IMR-90 (cell line): ENCODE measurements around the gene ANO7. TPM values are rescaled to one million over a fixed set of nuclear protein-coding genes. Genes with fewer than 3 reads are reported as not detected.

Experiments
- ATAC-seq: fragments of 200-7000 bp; cut with Tn5 transposase; 2 replicates; pipeline ENCODE4 v1.9.1; 2020; ENCODE audit warnings: low read depth, mild to moderate bottlenecking, moderate library complexity
- BruUV-seq: library from RNA; stranded (reverse); fragments of 400-500 nt; replicated peaks from 2 replicates; lab custom pipeline; 2021; lab: Mats Ljungman, UMichigan
- CTCF ChIA-PET: fragments of 300-600 bp; formaldehyde crosslinking; extraction: SDS; loops from one replicate; lab custom pipeline; 2021; ENCODE audit warnings: antibody characterized with exemption; lab: Yijun Ruan, JAX
- POLR2A ChIA-PET: fragments of 300-600 bp; sonication (Branson Sonifier 250); formaldehyde crosslinking; loops from one replicate; lab custom pipeline; 2022; ENCODE audit warnings: antibody characterized with exemption; ENCODE audit not compliant: unreplicated experiment; lab: Charles Lee
- DNase-seq: peaks from one replicate; pipeline ENCODE4 v3.0.0; 2013
- H2AFZ ChIP-seq: replicated peaks from 2 replicates; pipeline ENCODE3; 2013; ENCODE audit warnings: low read length, mild to moderate bottlenecking; ENCODE audit not compliant: poor library complexity
- H2AK5ac ChIP-seq: 2 replicates; pipeline ENCODE4 v1.6.1; 2013; ENCODE audit warnings: low read depth, low read length, inconsistent platforms
- H2AK9ac ChIP-seq: replicated peaks from 2 replicates; pipeline ENCODE3; 2013; ENCODE audit warnings: mild to moderate bottlenecking, low read depth, low read length, moderate library complexity; ENCODE audit not compliant: poor library complexity
- H2BK120ac ChIP-seq: 2 replicates; pipeline ENCODE4 v1.6.1; 2013; ENCODE audit warnings: low read depth, low read length, inconsistent platforms
- H2BK15ac ChIP-seq: 3 replicates; pipeline ENCODE4 v1.6.1; 2013; ENCODE audit warnings: low read depth, low read length, inconsistent platforms
- H2BK20ac ChIP-seq: 2 replicates; pipeline ENCODE4 v1.6.1; 2013; ENCODE audit warnings: low read depth, mild to moderate bottlenecking, inconsistent platforms, low read length, moderate library complexity
- H2BK5ac ChIP-seq: 2 replicates; pipeline ENCODE4 v1.6.1; 2013; ENCODE audit warnings: mild to moderate bottlenecking, low read depth, low read length, inconsistent platforms; ENCODE audit not compliant: poor library complexity, severe bottlenecking
- H3K14ac ChIP-seq: replicated peaks from 2 replicates; pipeline ENCODE4 v1.6.1; 2013; ENCODE audit warnings: low read depth, low read length, inconsistent platforms
- H3K18ac ChIP-seq: 2 replicates; pipeline ENCODE4 v1.6.1; 2013; ENCODE audit warnings: low read depth, low read length, control low read depth
- H3K23ac ChIP-seq: 2 replicates; pipeline ENCODE4 v1.6.1; 2013; ENCODE audit warnings: low read depth, low read length, inconsistent platforms
- H3K27ac ChIP-seq: 2 replicates; pipeline ENCODE4 v1.5.1; 2013; ENCODE audit warnings: mild to moderate bottlenecking, control low read depth, low read length; ENCODE audit not compliant: insufficient read depth
- H3K27me3 ChIP-seq: 2 replicates; pipeline ENCODE4 v1.6.1; 2013; ENCODE audit warnings: low read length; ENCODE audit not compliant: control insufficient read depth, insufficient read depth
- H3K36me3 ChIP-seq: 2 replicates; pipeline ENCODE4 v1.6.1; 2013; ENCODE audit warnings: low read length, mixed read lengths; ENCODE audit not compliant: control insufficient read depth, insufficient read depth
- H3K4ac ChIP-seq: 2 replicates; pipeline ENCODE4 v1.6.1; 2013; ENCODE audit warnings: low read depth, low read length, inconsistent platforms
- H3K4me1 ChIP-seq: 2 replicates; pipeline ENCODE4 v1.6.1; 2013; ENCODE audit warnings: low read length, mixed read lengths; ENCODE audit not compliant: control insufficient read depth, insufficient read depth
- H3K4me2 ChIP-seq: 2 replicates; pipeline ENCODE4 v1.6.1; 2013; ENCODE audit warnings: low read depth, mild to moderate bottlenecking, control low read depth, low read length, moderate library complexity
- H3K4me3 ChIP-seq: 2 replicates; pipeline ENCODE4 v1.5.1; 2013; ENCODE audit warnings: low read depth, mild to moderate bottlenecking, control low read depth, low read length, moderate library complexity; ENCODE audit not compliant: insufficient read depth
- H3K56ac ChIP-seq: 2 replicates; pipeline ENCODE4 v1.6.1; 2013; ENCODE audit warnings: low read length, inconsistent platforms; ENCODE audit not compliant: insufficient read depth; ENCODE audit errors: extremely low read depth
- H3K79me1 ChIP-seq, 2 experiments: 2 replicates each; pipeline ENCODE4 v1.6.1; 2013; ENCODE audit warnings: low read length in 2 of 2, inconsistent platforms in 1 of 2, low read depth in 1 of 2
- H3K9ac ChIP-seq: 2 replicates; pipeline ENCODE4 v1.6.1; 2013; ENCODE audit warnings: low read depth, low read length, control low read depth
- H3K9me1 ChIP-seq: 2 replicates; pipeline ENCODE4 v1.6.1; 2013; ENCODE audit warnings: low read length, inconsistent platforms; ENCODE audit not compliant: insufficient read depth
- H3K9me3 ChIP-seq: 2 replicates; pipeline ENCODE4 v1.6.1; 2013; ENCODE audit warnings: low read length; ENCODE audit not compliant: control insufficient read depth, insufficient read depth
- H4K20me1 ChIP-seq: 2 replicates; pipeline ENCODE4 v1.6.1; 2013; ENCODE audit warnings: low read length, inconsistent platforms; ENCODE audit not compliant: insufficient read depth
- H4K5ac ChIP-seq: 2 replicates; pipeline ENCODE4 v1.6.1; 2013; ENCODE audit warnings: mild to moderate bottlenecking, low read depth, low read length, control low read depth
- H4K8ac ChIP-seq, 2 experiments: 2 replicates each; pipeline ENCODE4 v1.6.1; 2013; ENCODE audit warnings: low read depth in 2 of 2, low read length in 2 of 2, control low read depth in 1 of 2, inconsistent platforms in 1 of 2
- H4K91ac ChIP-seq: 2 replicates; pipeline ENCODE4 v1.6.1; 2013; ENCODE audit warnings: low read depth, low read length, inconsistent platforms; ENCODE audit not compliant: insufficient read depth
- BHLHE40 ChIP-seq: fragments of 150-350 bp; IDR thresholded peaks from 2 replicates; pipeline ENCODE4 v1.6.1; 2016; ENCODE audit warnings: mild to moderate bottlenecking, low read depth, low read length
- CHD1 ChIP-seq: IDR thresholded peaks from 2 replicates; pipeline ENCODE4 v1.6.1; 2012; ENCODE audit warnings: low read depth, low read length, improper control_type of control experiment
- FOS ChIP-seq: fragments of 150-350 bp; IDR thresholded peaks from 2 replicates; pipeline ENCODE4 v1.6.1; 2016; ENCODE audit warnings: low read depth, low read length
- NFE2L2 ChIP-seq: fragments of 150-350 bp; IDR thresholded peaks from 2 replicates; pipeline ENCODE4 v1.6.1; 2016; ENCODE audit warnings: low read depth, mild to moderate bottlenecking, low read length
- WGBS, 2 experiments: methylation state at CpG; one replicate each; pipeline versions ENCODE4 v1.1.5 to v1.1.7; 2013; ENCODE audit warnings: missing lambda C conversion rate in 2 of 2; ENCODE audit not compliant: insufficient read length in 1 of 2; ENCODE audit errors: extremely low coverage in 2 of 2; 5-methylcytosine and 5-hydroxymethylcytosine counted together
- dilution Hi-C: fragments of 300-500 bp; cut with HindIII; formaldehyde crosslinking; loops from one replicate; pipeline ENCODE4 v1.14.3; 2018; ENCODE audit warnings: low sequenced_read_pairs; ENCODE audit not compliant: unreplicated experiment
- in situ Hi-C: fragments of 300-500 bp; cut with MboI; formaldehyde crosslinking; loops from 3 replicates; pipeline ENCODE4 v1.14.3; 2019; ENCODE audit warnings: low sequenced_read_pairs, inconsistent platforms, mixed read lengths
- intact Hi-C: fragments of 100-400 bp; cut with micrococcal nuclease; formaldehyde crosslinking; loops from 2 replicates; pipeline ENCODE4 v1.10.0; 2022
- polyA plus RNA-seq, 3 experiments: library from polyadenylated mRNA; depleted of rRNA; stranded (reverse); fragments of >200 nt; gene quantifications; 2 replicates each; pipeline ENCODE4 v1.2.3, GENCODE V29; 2012; ENCODE audit warnings: low replicate concordance in 1 of 3
- total RNA-seq: library from RNA; depleted of rRNA; stranded (reverse); fragments of >200 nt; gene quantifications from 2 replicates; pipeline ENCODE4 v1.2.3, GENCODE V29; 2012
- TF ChIP-seq, protein P1 (sequence below): fragments of 150-350 bp; IDR thresholded peaks from 2 replicates; pipeline ENCODE4 v1.6.1; 2017; ENCODE audit warnings: mild to moderate bottlenecking, antibody characterized with exemption, low read length, low read depth

ANO7 gene
- total and polyA plus RNA-seq, 2 of the 4 experiments (the other 2 are of a cell fraction), result 0.36 to 3.4 TPM

DNA sequence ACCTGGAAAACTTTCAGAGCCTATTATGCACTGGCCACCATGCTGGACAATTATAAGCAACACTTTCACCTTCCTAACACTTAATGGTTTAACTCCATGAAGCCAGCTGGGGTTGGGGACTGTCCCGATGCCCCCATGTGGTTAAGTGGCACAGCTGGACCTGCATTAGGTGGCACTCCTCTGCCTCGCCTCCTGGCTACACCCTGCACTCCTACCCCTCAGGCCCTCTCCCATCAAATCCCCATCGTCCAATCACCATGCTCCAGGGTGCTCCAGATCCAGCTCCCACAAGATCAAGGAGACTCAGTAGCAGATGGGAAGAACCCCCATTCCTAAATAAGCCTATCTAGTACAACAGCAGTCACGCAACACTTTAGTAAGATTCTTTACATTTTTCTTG is 73.2 kb downstream of the ANO7 start:
- H3K9me1 ChIP-seq, result peaks cover 12% of the 10 kb centered on the region; the same call in 1 of the 2 replicates
- peaks cover 43 to 76% of the 10 kb centered on the region in 2 experiments for H3K79me1 ChIP-seq
- ChIA-PET POLR2A (no interaction called here), CTCF (interaction anchor here (0.6 to 1.0 kb wide), 2 partner anchors 47 to 53 kb away, joined by 3 to 4 read pairs; no protein-coding TSS in a partner anchor)
- H2AFZ ChIP-seq, result no peak overlapping the region
- intact Hi-C loops (no loop called here), in situ Hi-C loops (loop anchor here (5.0 kb wide), 1 partner anchor 86 kb away; no protein-coding TSS in a partner anchor), dilution Hi-C loops (no loop called here)
- H2AK5ac ChIP-seq, result no peak overlapping the region
- peaks cover 95% of the 10 kb centered on the region for H4K20me1 ChIP-seq
- no peak overlapping the region for H3K4me3 ChIP-seq
- H4K5ac ChIP-seq, result no peak overlapping the region
- no peak overlapping the region for H3K27ac ChIP-seq
- H3K4ac ChIP-seq, result no peak overlapping the region
- no peak overlapping the region for H4K91ac ChIP-seq
- no peak overlapping the region for H3K23ac ChIP-seq
- TF ChIP-seq CHD1 (no peak), NFE2L2 (no peak), FOS (no peak), BHLHE40 (no peak)
- TF ChIP-seq, protein P1, sequence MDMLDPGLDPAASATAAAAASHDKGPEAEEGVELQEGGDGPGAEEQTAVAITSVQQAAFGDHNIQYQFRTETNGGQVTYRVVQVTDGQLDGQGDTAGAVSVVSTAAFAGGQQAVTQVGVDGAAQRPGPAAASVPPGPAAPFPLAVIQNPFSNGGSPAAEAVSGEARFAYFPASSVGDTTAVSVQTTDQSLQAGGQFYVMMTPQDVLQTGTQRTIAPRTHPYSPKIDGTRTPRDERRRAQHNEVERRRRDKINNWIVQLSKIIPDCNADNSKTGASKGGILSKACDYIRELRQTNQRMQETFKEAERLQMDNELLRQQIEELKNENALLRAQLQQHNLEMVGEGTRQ, result no peak
- ATAC-seq (no peak), DNase-seq (no peak)
- H2BK15ac ChIP-seq, result no peak overlapping the region
- no peaks in the 10 kb centered on the region for H3K27me3 ChIP-seq
- no peaks in the 10 kb centered on the region for H3K9me3 ChIP-seq
- BruUV-seq, result no TSS peak
- no peak overlapping the region for H2BK5ac ChIP-seq
- no peak overlapping the region for H3K9ac ChIP-seq
- no peak overlapping the region for H3K18ac ChIP-seq
- no peak overlapping the region for H2AK9ac ChIP-seq
- H3K56ac ChIP-seq, result no peak overlapping the region
- H3K4me1 ChIP-seq, result no peaks in the 10 kb centered on the region
- H4K8ac ChIP-seq, result no peak overlapping the region
- no peak overlapping the region for H3K4me2 ChIP-seq
- H2BK20ac ChIP-seq, result no peak overlapping the region
- no peak overlapping the region for H3K14ac ChIP-seq
- WGBS, 2 experiments, result no CpG with 5 or more reads among the region's 4 CpGs
- peaks cover 71% of the 10 kb centered on the region for H3K36me3 ChIP-seq
- H2BK120ac ChIP-seq, result no peak overlapping the region
